VCaP (cell line): ENCODE results near the gene MYEOV.

Experiments
- H3K27ac ChIP-seq: fragments of 450-650 bp; 2 replicates; pipeline ENCODE4 v1.5.1; 2017
- TF ChIP-seq, protein P1 (sequence below): fragments of 450-650 bp; conservative IDR thresholded peaks from 2 replicates; pipeline ENCODE4 v1.5.1; 2017; ENCODE audit warnings: mild to moderate bottlenecking, moderate library complexity

The MYEOV gene

DNA sequence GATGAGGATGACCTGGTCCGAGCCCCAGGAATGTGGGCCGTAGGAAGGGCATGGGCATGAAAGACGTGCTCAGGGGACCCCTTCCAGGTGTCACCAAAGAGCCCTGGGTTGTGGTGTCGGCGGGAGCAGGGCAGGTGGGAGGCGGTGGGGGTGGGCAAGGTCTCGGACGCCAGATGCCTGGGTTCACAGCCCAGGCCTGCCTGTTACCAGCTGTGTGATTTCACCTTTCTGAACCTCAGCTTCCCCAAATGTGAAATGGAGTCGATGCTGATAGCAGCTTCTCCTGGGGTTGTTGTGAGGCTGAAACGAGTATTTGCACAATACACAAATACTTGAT, 42.9 kb upstream of the MYEOV start:
- H3K27ac ChIP-seq, result no peak overlapping the region
- TF ChIP-seq, protein P1, sequence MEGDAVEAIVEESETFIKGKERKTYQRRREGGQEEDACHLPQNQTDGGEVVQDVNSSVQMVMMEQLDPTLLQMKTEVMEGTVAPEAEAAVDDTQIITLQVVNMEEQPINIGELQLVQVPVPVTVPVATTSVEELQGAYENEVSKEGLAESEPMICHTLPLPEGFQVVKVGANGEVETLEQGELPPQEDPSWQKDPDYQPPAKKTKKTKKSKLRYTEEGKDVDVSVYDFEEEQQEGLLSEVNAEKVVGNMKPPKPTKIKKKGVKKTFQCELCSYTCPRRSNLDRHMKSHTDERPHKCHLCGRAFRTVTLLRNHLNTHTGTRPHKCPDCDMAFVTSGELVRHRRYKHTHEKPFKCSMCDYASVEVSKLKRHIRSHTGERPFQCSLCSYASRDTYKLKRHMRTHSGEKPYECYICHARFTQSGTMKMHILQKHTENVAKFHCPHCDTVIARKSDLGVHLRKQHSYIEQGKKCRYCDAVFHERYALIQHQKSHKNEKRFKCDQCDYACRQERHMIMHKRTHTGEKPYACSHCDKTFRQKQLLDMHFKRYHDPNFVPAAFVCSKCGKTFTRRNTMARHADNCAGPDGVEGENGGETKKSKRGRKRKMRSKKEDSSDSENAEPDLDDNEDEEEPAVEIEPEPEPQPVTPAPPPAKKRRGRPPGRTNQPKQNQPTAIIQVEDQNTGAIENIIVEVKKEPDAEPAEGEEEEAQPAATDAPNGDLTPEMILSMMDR, result no peak

DNA sequence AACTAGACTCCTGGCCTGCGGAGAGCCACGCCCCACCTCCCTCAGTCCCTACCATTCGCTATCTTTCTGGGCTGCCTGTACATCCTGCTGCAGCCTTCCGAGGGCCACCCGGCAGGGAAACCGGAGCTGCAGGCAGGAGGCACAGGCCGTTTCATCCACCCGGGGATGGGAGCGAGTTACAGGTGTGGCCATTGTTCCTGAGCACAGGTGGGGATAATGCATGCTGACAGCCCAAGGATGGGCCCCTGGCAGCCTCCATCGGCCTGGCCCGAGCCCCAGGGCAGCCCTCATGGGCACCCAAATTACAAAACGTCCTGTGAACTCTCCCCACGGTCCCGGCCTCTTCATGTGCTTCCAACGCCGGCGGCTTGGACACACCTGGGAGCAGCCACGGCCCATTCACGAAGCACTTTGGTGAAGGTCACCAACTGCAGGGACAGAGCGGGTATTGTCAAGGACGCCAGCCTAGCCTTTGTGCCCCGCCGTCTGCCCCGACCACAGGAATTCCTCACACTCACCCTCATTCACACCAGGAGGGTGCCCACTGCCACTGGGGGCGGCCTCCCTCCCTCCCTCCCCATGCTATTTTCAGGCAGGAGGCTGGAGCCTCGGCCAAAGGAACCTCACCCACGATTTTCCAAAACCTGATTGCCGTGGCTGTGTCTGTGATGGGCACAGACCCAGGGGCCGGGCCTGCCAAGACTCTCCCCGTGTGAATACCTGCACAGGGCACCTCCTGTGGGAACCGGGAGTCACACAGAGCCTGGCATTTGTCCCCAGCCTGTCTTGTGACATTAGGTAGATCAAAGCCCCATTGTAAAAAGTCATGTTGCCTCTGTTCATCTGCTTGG, 42.1 kb upstream of the MYEOV start:
- no peak overlapping the region for H3K27ac ChIP-seq
- TF ChIP-seq, protein P1, result no peak

DNA sequence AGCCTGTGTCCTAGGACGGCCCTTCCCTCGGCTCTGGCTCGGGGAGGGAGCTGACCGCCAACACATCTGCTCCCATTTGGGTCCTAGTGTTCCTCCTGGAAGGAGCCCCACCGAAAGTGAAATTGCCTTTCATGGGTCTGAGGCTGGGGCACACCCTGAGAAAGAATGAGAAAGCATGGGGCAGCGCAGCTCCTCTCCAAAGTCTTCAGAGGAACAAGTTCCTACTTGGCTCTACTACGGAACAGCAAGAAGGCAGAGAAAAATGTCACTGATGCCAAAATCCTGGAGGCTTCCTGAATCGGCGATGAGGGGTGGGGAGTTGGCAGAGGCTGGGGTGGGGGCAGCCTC, 41.5 kb upstream of the MYEOV start:
- TF ChIP-seq, protein P1, result no peak
- H3K27ac ChIP-seq, result no peak overlapping the region

DNA sequence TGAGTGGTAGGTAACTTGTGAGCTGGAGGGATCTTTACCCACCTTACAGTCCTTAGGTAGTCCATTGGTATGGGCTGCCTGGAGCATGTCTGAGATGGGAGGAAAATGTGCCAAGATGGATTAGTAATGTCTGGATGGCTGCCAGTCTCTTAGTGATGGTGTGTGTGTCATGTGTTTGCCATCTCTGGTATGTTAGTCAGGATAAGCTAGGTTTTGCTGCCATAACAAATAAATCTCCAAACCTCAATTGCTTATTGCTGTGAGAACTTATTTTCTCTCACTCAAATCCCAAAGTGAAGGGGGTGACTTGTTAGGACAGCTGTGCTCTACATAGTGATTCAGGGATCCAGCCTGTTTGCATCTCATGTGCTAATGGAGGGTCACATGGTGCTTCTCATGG, 40.9 kb upstream of the MYEOV start:
- TF ChIP-seq, protein P1, result no peak
- no peak overlapping the region for H3K27ac ChIP-seq

DNA sequence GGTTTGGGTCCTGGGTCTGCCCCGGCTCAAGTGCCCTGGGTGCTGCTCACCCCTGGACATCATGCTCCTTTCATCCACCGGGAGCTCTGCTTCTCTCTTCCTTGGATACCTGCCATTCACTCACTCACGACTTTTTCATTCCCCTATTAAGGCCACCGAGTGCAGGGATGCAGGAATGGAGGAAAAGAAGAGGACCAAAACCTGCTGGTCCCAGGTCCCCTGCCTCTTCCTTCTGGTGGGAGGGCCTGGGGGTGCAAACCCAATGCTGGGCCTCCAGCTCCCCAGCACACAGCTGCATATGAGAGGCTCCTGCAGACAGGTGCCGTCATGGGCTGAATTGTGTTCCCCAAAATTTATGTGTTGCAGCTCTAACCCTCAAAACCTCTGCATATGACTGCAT, 36.8 kb upstream of the MYEOV start:
- H3K27ac ChIP-seq, result no peak overlapping the region
- TF ChIP-seq, protein P1, result no peak

DNA sequence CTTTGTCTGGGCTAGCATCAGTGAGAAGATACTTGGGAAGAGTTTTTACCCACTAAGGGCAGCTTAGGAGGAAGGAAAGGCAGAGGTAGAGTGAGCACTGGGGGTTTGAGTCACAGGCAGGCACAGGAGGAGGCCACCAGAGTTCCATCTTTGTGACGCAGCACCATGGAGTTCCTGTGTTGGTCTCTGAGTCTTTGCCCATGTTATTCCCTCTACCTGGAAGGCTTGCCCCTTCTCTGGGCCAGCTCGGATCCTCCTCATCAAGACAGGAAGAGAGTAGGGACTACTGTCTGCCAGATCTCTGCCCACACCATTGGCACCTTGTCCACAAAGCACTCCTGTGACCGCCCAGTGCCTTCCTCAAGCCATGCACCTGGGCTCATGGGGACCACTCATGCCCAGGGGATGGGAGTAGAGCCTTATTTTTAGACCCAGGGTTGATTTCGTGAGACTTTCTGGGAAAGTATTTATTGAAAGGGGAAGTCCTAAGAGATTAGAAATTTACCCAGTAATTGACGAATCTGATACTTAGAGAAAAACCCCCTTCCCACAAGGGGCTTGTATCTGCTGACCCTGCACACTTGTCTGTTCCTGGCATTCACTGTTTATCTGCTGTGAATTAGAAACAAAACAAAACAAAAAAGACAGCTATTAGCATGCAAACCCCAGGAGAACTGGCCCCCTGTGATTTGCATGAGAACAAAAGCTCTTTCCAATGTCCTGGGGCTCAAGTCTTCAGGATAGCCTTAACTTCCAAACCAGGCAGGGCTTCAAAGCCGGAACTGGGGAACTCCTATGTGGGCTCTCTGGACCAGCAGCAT, 35.9 kb upstream of the MYEOV start:
- H3K27ac ChIP-seq, result no peak overlapping the region
- TF ChIP-seq, protein P1, result no peak

DNA sequence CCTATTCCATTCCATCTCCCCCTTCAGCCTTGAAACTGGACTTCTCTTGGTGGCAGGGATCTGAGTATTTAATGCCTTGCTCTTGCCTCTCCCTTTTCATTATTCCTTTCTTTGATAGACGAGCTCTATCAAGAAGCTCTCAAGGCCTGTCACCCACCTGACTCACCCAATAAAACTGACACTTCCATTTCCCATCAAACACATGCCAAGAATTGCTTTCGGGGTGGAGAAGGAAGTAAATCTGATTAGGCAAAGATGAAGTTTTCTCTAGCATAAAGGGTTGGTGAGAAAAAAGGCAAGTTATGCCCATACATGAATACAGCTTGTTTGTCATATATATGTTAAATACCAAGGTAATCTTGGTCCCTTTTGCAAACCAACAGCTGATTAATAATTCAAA, 34.9 kb upstream of the MYEOV start:
- TF ChIP-seq, protein P1, result no peak
- H3K27ac ChIP-seq, result no peak overlapping the region
